ENCODE measurements around the gene PPARGC1A.

The PPARGC1A gene

GRCh38 chr4:23878912-23879732 lies 10.7 kb downstream of the PPARGC1A start:
- DNase-seq, result no peak

- DNase-seq, result no peak
These were observed 11.5 kb downstream of the PPARGC1A start for GRCh38 chr4:23878246-23878891.

- no peak for DNase-seq
These were observed 12.1 kb downstream of the PPARGC1A start for GRCh38 chr4:23877758-23878229.

GRCh38 chr4:23876418-23877089 lies 13.3 kb downstream of the PPARGC1A start:
- DNase-seq, result no peak

- DNase-seq, result no peak
These were observed 14.5 kb downstream of the PPARGC1A start for GRCh38 chr4:23875317-23875716.

- DNase-seq, result no peak
These were observed 15.3 kb downstream of the PPARGC1A start for GRCh38 chr4:23874536-23874901.

- no peak for DNase-seq
These were observed 15.9 kb downstream of the PPARGC1A start for GRCh38 chr4:23873717-23874535.

GRCh38 chr4:23871426-23871825 lies 18.4 kb downstream of the PPARGC1A start:
- DNase-seq, result no peak

- no peak for DNase-seq
These were observed 23.3 kb downstream of the PPARGC1A start for GRCh38 chr4:23866450-23867075.

- no peak for DNase-seq
These were observed 27.9 kb downstream of the PPARGC1A start for GRCh38 chr4:23861897-23862296.

- DNase-seq, result no peak
These were observed 28.9 kb downstream of the PPARGC1A start for GRCh38 chr4:23860919-23861318.

GRCh38 chr4:23857367-23857959 lies 32.4 kb downstream of the PPARGC1A start:
- DNase-seq, result no peak

- no peak for DNase-seq
These were observed 33.2 kb downstream of the PPARGC1A start for GRCh38 chr4:23856630-23857029.

GRCh38 chr4:23855912-23856605 lies 33.8 kb downstream of the PPARGC1A start:
- no peak for DNase-seq

- DNase-seq, result no peak
These were observed 35.7 kb downstream of the PPARGC1A start for GRCh38 chr4:23853986-23854660.

- DNase-seq, result no peak
These were observed 38.4 kb downstream of the PPARGC1A start for GRCh38 chr4:23851464-23851863.

- no peak for DNase-seq
These were observed 42.7 kb downstream of the PPARGC1A start for GRCh38 chr4:23847158-23847557.

GRCh38 chr4:23844961-23845360 lies 44.9 kb downstream of the PPARGC1A start:
- no peak for DNase-seq

- DNase-seq, result no peak
These were observed 50.6 kb downstream of the PPARGC1A start for GRCh38 chr4:23839279-23839678.

GRCh38 chr4:23838607-23839006 lies 51.2 kb downstream of the PPARGC1A start:
- no peak for DNase-seq

- no peak for DNase-seq
These were observed 51.7 kb downstream of the PPARGC1A start for GRCh38 chr4:23838131-23838530.
